ENCODE measurements around the gene NLRP14.

DNA sequence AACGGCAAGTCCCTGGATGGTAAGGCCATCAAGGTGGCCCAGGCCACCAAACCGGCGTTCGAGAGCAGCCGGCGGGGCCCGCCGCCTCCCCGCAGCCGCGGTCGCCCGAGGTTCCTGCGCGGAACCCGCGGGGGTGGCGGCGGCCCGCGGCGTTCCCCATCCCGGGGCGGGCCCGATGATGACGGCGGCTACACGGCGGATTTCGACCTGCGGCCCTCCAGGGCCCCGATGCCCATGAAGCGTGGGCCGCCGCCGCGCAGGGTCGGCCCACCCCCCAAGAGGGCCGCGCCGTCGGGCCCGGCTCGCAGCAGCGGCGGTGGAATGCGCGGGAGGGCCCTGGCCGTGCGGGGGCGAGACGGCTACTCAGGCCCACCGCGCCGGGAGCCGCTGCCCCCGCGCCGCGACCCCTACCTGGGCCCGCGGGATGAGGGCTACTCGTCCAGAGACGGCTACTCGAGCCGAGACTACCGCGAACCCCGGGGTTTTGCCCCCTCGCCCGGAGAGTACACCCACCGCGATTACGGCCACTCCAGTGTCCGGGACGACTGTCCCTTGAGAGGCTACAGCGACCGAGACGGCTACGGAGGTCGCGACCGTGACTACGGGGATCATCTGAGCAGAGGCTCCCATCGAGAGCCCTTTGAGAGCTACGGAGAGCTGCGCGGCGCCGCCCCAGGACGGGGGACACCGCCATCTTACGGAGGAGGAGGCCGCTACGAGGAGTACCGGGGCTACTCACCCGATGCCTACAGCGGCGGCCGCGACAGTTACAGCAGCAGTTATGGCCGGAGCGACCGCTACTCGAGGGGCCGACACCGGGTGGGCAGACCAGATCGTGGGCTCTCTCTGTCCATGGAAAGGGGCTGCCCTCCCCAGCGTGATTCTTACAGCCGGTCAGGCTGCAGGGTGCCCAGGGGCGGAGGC, 69.3 kb downstream of the NLRP14 start:
- TF ChIP-seq POLR2A (IDR thresholded peaks at IDR 0.05) (no peak), POLR2AphosphoS5 (IDR thresholded peaks at IDR 0.05) (no peak), EP300 (IDR thresholded peaks at IDR 0.05) (no peak)
- TF ChIP-seq, protein P1, sequence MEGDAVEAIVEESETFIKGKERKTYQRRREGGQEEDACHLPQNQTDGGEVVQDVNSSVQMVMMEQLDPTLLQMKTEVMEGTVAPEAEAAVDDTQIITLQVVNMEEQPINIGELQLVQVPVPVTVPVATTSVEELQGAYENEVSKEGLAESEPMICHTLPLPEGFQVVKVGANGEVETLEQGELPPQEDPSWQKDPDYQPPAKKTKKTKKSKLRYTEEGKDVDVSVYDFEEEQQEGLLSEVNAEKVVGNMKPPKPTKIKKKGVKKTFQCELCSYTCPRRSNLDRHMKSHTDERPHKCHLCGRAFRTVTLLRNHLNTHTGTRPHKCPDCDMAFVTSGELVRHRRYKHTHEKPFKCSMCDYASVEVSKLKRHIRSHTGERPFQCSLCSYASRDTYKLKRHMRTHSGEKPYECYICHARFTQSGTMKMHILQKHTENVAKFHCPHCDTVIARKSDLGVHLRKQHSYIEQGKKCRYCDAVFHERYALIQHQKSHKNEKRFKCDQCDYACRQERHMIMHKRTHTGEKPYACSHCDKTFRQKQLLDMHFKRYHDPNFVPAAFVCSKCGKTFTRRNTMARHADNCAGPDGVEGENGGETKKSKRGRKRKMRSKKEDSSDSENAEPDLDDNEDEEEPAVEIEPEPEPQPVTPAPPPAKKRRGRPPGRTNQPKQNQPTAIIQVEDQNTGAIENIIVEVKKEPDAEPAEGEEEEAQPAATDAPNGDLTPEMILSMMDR (IDR thresholded peaks at IDR 0.05): no peak

Measured in stomach (tissue), 4 donors.